Large intestine (tissue), 3 donors: ENCODE measurements around the gene B4GALNT2. TPM values are rescaled to one million over a fixed set of nuclear protein-coding genes. Genes with fewer than 3 reads are reported as not detected.
A peak's percentile ranks its signal among the peaks of the same experiment; 100 is the strongest.
"Not testable (repeated sequence)": the region's sequence is repeated elsewhere in the genome, so short reads cannot be mapped to it uniquely, and the experiment has no call there.

Experiments
- DNase-seq, 2 donors: peaks; one replicate each; pipeline versions ENCODE4 v3.0.0 to v3.0.0-alpha.2; 2013
- H3K27ac ChIP-seq: one replicate; pipeline ENCODE4 v1.5.1; 2013; ENCODE audit warnings: low read length
- H3K27me3 ChIP-seq: 2 replicates; pipeline ENCODE4 v1.6.1; 2013; ENCODE audit warnings: low read length; ENCODE audit not compliant: control insufficient read depth, insufficient read depth
- H3K36me3 ChIP-seq: 2 replicates; pipeline ENCODE4 v1.6.1; 2013; ENCODE audit warnings: low read length; ENCODE audit not compliant: control insufficient read depth, insufficient read depth
- H3K4me1 ChIP-seq: one replicate; pipeline ENCODE4 v1.6.1; 2013; ENCODE audit warnings: low read length; ENCODE audit not compliant: control insufficient read depth, insufficient read depth
- H3K4me3 ChIP-seq: one replicate; pipeline ENCODE4 v1.5.1; 2013; ENCODE audit warnings: low read length
- H3K9me3 ChIP-seq: one replicate; pipeline ENCODE4 v1.6.1; 2013; ENCODE audit warnings: mild to moderate bottlenecking, low read depth, low read length, moderate library complexity; ENCODE audit not compliant: control insufficient read depth
- WGBS: methylation state at CpG from one replicate; pipeline ENCODE4 v1.1.5; 2013; ENCODE audit warnings: low lambda C conversion rate; ENCODE audit not compliant: insufficient coverage; 5-methylcytosine and 5-hydroxymethylcytosine counted together
- polyA plus RNA-seq: library from polyadenylated mRNA; unstranded; fragments of 120-200 nt; gene quantifications from one replicate; pipeline ENCODE4 v1.2.1, GENCODE V29; 2013

The B4GALNT2 gene
- polyA plus RNA-seq, 1 donor = 2.6 TPM

DNA sequence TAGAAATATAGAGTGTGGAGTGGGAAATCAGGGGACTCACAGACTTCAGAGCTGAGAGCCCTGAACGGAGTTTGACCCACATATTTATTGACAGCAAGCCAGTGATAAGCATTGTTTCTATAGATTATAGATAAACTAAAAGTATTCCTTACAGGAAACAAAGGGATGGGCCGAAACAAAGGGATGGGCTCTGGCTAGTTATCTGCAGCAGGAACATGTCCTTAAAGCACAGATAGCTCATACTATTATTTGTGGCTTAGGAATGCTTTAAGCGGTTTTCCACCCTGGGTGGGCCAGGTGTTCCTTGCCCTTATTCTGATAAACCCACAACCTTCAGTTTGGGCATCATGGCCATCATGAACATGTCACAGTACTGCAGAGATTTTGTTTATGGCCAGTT lies 38.1 kb downstream of the B4GALNT2 start:
- not testable (repeated sequence) for H3K27me3 ChIP-seq
- WGBS = no CpG with 5 or more reads among the region's 3 CpGs

GRCh38 chr17:49175978-49176377 lies 43.4 kb downstream of the B4GALNT2 start:
- not testable (repeated sequence) for H3K27ac ChIP-seq, H3K9me3 ChIP-seq, DNase-seq, H3K27me3 ChIP-seq, H3K36me3 ChIP-seq, H3K4me3 ChIP-seq, H3K4me1 ChIP-seq
- WGBS = 40% methylated on average over 1 of the region's 11 CpGs

More for the DNA sequence above, 38.1 kb downstream of the B4GALNT2 start:
- not testable (repeated sequence) for H3K4me1 ChIP-seq, H3K36me3 ChIP-seq, H3K27ac ChIP-seq, H3K9me3 ChIP-seq, DNase-seq, H3K4me3 ChIP-seq

DNA sequence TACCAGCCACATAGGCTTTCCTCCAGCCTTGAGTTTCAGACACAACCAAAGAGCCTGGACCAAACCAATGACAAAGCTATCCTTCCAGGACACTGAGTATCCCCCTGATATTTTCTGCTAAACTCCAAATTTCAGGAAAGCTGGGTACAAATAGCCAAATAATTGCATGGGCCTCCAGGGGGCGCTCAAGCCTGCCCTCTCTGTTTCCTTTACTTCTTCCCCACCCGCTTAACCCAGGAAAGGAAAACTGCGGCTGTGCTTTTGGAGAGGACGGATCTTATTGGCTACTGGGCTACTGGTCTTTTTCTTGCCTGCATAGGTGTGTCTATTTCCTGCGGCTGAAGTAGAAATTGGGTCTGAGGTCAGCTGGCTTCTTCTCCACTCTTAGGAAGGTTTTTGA lies 47.7 kb downstream of the B4GALNT2 start:
- DNase-seq = peak in 1 of 2 donors; percentile 30
- H3K27me3 ChIP-seq = no peaks in the 10 kb centered on the region
- no peaks in the 10 kb centered on the region for H3K4me1 ChIP-seq
- H3K27ac ChIP-seq = no peak overlapping the region
- H3K4me3 ChIP-seq = no peak overlapping the region
- no peaks in the 10 kb centered on the region for H3K36me3 ChIP-seq
- no CpG with 5 or more reads among the region's 5 CpGs for WGBS
- peaks cover 15% of the 10 kb centered on the region for H3K9me3 ChIP-seq

DNA sequence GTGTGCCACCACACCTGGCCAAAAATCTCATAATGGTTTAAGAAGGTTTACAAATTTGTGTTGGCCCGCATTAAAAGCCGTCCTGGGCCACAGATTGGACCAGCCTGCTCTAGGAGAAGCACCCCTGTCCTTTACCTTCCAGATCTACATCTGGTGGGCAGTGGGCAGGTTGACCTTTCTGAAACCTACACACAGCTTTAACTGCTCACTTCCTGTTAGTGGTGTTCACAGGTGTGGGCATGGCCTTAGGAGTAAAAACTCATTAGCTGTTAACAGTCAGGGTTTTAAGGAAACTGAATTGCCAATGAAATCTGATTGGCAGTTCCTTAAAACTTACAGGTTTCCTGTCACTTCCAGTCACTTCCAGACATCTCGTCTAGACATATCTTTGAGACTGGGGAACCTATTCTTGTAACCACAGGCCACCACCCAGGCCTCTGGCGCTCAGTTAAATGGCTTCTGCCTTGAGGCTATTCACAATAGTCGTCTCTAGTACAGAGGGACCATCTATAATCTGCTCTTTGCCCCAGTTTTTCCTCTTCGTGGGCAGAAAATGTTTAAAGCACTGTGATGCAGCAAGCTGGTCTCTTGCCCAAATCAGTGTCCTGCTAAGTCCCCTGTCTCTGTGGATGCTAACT lies 48.5 kb downstream of the B4GALNT2 start:
- Histone ChIP-seq H3K9me3 (peaks cover 12% of the 10 kb centered on the region), H3K4me1 (no peaks in the 10 kb centered on the region), H3K36me3 (no peaks in the 10 kb centered on the region), H3K27ac (no peak overlapping the region), H3K4me3 (no peak overlapping the region), H3K27me3 (no peaks in the 10 kb centered on the region)
- WGBS = 100% methylated on average over 1 of the region's 6 CpGs
- no peak for DNase-seq

DNA sequence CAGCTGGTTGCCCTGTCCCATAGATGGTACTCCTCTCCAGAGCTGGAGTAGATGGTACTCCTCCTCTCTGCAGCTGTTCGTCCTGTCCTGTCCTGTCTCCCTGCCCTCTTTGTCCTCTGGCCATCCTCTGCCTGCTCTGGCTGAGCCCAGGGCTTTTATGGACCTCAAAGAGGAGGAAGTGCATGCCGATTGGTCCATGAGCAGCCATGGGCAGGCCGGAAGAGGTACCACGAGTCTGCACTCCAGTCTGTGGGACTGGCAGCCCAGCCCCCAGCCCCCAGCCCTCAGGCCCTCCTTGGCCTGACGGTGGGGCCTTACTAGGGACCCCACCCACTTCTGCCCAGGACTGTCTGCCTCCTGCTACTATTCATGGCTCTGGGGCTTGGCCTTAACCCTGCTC lies 50.8 kb downstream of the B4GALNT2 start:
- no peak for DNase-seq
- Histone ChIP-seq H3K4me3 (no peak overlapping the region), H3K9me3 (peaks cover 9% of the 10 kb centered on the region), H3K27me3 (no peaks in the 10 kb centered on the region), H3K4me1 (no peaks in the 10 kb centered on the region), H3K36me3 (no peaks in the 10 kb centered on the region), H3K27ac (no peak overlapping the region)
- WGBS = no CpG with 5 or more reads among the region's 5 CpGs

GRCh38 chr17:49183801-49184200 lies 51.2 kb downstream of the B4GALNT2 start:
- WGBS = no CpG with 5 or more reads among the region's 7 CpGs
- no peak overlapping the region for H3K4me3 ChIP-seq

DNA sequence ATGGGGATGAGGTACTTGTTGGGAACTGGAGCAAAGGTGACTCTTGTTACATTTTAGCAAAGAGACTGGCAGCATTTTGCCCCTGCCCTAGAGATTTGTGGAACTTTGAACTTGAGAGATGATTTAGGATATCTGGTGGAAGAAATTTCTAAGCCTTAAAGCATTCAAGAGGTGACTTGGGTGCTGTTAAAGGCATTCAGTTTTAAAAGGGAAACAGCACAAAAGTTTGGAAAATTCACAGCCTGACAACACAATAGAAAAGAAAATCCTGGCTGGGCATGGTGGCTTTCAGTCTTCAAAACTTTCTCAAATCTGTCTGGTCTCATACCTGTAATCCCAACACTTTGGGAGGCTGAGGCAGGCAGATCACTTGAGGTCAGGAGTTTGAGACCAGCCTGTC lies 52.0 kb downstream of the B4GALNT2 start:
- not testable (repeated sequence) for H3K4me1 ChIP-seq, H3K9me3 ChIP-seq, H3K4me3 ChIP-seq, H3K27me3 ChIP-seq, H3K27ac ChIP-seq, H3K36me3 ChIP-seq, DNase-seq

More at GRCh38 chr17:49183801-49184200, 51.2 kb downstream of the B4GALNT2 start:
- no peak for DNase-seq
- peaks cover 9% of the 10 kb centered on the region for H3K9me3 ChIP-seq
- H3K27ac ChIP-seq = no peak overlapping the region
- H3K27me3 ChIP-seq = no peaks in the 10 kb centered on the region
- no peaks in the 10 kb centered on the region for H3K4me1 ChIP-seq
- no peaks in the 10 kb centered on the region for H3K36me3 ChIP-seq

DNA sequence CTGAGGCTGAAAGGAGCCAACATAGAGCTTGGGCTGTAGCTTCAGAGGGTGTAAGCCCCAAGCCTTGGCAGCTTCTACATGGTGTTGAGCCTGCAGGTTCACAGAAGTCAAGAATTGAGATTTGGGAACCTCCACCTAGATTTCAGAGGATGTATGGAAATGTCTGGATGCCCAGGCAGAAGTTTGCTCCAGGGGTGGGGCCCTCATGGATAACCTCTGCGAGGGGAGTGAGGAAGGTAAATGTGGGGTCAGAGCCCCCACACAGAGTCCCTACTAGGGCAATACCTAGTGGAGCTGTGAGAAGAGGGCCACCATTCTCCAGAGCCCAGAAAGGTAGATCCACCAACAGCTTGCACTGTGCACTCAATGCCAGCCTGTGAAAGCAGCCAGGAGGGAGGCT lies 52.8 kb downstream of the B4GALNT2 start:
- not testable (repeated sequence) for H3K4me3 ChIP-seq, H3K27ac ChIP-seq, DNase-seq, H3K9me3 ChIP-seq, H3K27me3 ChIP-seq, H3K4me1 ChIP-seq, H3K36me3 ChIP-seq
- no CpG with 5 or more reads among the region's 1 CpG for WGBS

- Histone ChIP-seq H3K27ac (no peak overlapping the region), H3K27me3 (no peaks in the 10 kb centered on the region), H3K4me3 (no peak overlapping the region), H3K9me3 (peaks cover 9% of the 10 kb centered on the region), H3K36me3 (no peaks in the 10 kb centered on the region), H3K4me1 (peaks cover 2% of the 10 kb centered on the region)
- DNase-seq = no peak
- WGBS = 100% methylated on average over 2 of the region's 3 CpGs
Measured at GRCh38 chr17:49187301-49187700, 54.7 kb downstream of the B4GALNT2 start.

- Histone ChIP-seq H3K4me1 (peaks cover 2% of the 10 kb centered on the region), H3K36me3 (no peaks in the 10 kb centered on the region), H3K27me3 (no peaks in the 10 kb centered on the region), H3K9me3 (no peaks in the 10 kb centered on the region), H3K4me3 (no peak overlapping the region), H3K27ac (no peak overlapping the region)
- DNase-seq = no peak
- WGBS = no CpG with 5 or more reads among the region's 4 CpGs
Measured at GRCh38 chr17:49190932-49191331, 58.4 kb downstream of the B4GALNT2 start.

GRCh38 chr17:49191409-49191916 lies 58.9 kb downstream of the B4GALNT2 start:
- H3K9me3 ChIP-seq = no peaks in the 10 kb centered on the region
- no peaks in the 10 kb centered on the region for H3K27me3 ChIP-seq
- peak in 1 of 2 donors; percentile 48 for DNase-seq
- no peaks in the 10 kb centered on the region for H3K36me3 ChIP-seq
- WGBS = 100% methylated on average over 1 of the region's 8 CpGs
- H3K4me3 ChIP-seq = peak overlapping the region; percentile 68
- H3K4me1 ChIP-seq = peaks cover 2% of the 10 kb centered on the region
- peak overlapping the region; percentile 93 for H3K27ac ChIP-seq
